ENCODE results near the gene CRCP.
"Not testable (repeated sequence)": the region's sequence is repeated elsewhere in the genome, so short reads cannot be mapped to it uniquely, and the experiment has no call there.

CRCP gene

DNA sequence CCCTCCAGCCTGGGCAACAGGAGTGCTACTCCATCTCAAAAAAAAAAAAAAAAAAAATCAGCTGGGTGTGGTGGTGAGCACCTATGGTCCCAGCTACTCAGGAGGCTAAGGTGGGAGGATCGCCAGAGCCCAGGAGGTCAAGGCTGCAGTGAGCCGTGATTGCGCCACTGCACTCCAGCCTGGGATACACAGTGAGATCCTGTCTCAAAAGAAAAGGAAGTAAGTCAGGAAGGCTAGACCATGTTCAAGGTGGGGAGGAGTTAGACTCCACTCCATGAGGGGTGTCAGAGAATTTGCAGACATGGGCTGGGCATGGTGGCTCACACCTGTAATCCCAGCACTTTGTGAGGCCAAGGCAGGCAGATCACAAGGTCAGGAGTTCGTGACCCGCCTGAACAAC lies 6.2 kb upstream of the CRCP start:
- DNase-seq (ENCODE audit: low read depth), result not testable (repeated sequence)

DNA sequence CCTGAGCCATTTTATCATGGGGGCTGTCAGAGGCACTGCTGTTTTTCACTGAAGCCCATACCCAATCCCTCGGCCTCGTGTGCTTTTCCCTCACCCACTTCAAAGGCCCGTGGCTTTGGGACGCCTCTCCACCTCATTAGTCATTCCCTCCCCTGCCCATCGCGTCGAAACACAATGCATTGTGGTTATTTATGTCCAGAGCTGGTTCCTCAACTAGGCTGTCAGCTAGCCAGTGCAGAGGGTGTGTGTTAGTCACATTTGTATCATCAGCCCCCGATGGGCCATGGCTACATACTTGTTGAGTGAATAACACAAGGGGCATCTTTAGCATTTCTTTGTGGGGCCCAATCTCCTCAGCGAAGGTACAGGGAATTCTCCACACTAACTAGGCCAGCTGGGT lies 3.8 kb upstream of the CRCP start:
- DNase-seq (ENCODE audit: low read depth), result no peak

DNA sequence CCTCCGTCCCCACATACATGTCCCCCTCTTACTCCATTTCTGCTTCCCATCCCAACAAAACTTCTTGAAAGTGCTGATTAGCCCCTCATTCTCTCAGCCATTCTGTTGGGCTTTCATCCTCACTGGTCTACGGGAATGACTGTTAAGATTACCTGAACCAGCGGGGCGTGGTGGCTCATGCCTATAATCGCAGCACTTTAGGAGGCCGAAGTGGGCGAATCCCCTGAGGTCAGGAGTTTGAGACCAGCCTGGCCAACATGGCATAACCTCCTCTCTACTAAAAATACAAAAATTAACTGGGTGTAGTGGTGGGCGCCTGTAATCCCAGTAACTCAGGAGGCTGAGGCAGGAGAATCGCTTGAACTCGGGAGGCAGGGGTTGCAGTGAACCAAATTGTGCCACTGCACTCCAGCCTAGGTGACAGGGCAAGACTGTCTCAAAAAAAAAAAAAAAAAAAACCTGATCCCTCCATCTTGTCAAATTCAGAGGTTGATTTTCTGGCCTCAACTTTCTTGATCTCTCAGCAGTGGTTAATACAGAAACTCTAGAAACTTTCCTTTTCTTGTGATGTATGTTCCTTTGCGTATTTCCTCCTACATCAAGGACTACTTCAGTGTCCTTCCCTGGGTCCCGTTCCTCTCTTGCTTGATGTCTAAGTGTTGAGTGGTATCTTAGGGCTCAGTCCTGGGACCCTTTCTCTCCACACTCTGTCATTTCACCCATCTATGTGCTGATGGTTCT lies 2.2 kb downstream of the CRCP start:
- DNase-seq (ENCODE audit: low read depth), result not testable (repeated sequence)

DNA sequence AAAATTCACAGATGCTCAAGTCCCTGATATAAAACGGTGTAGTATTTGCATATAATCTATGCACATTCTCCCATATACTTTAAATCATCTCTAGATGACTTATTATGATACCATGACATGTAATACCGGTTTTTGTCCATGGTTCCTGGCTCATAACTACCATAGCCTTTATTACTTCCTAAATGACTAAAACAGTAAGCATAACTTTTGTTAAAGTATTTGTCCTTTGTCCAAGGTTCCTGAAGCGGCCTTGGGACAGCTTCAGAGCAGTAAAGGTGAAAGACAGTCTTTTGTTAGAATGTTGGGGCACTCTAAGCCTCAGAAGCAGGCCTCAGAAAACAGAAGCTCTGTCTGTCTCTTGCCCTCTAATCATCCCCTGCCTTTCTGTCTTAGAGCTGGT lies 4.0 kb downstream of the CRCP start:
- DNase-seq (ENCODE audit: low read depth), result no peak

DNA sequence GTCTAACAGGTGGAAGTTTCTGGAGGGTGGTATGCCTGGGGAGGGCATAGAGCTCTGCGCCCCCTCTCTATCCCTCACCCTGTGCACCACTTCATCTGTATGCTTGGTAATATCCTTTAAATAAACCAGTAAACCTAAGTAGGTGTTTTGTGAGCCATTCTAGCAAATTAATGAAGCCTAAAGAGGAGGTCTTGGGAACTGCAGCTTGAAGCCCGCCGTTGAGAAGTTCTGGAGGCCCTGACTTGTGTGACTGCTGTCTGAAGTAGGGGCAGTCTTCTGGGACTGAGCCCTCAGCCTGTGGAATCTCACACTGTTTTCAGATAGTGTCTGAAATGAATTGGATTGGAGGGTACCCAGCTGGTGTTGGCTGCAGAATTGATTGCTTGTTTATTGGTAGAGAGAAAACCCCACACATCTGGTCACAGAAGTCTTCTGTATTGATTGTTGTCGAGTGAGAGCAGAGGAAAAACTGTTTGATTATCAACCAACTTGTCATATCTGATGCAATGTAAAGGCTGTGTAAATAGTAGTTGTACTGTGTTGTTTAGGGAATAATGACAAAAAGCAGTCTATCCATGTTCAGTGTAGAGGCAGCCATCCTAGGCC lies 4.7 kb downstream of the CRCP start:
- DNase-seq (ENCODE audit: low read depth), result no peak

DNA sequence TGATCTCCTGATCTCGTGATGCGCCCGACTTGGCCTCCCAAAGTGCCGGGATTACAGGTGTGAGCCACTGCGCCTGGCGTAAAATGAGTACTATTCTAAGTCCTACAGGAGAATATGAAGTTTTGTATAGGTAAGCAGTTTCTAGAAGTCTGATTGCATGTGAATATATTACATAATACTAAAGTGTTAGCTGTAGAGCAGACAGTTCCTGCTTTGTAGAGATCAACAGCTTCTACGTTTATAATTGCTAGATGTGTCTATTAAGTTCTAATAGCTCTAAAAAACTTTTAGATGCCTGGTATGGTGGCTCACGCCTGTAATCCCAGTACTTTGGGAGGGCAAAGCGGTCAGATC lies 8.5 kb downstream of the CRCP start:
- no peak for DNase-seq (ENCODE audit: low read depth)

DNA sequence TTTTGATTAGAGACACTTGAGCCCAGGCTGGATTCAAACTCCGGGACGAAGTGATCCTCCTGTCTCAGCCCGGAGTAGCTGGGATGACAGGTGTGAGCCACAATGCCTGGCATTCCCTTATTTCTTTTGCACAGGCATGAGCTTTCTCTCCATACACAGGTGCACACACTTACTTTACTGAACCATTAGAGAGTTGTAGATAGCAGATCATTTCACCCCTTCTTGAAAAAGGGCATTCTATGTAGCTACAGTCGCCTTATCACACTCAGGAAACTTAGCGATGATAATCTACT lies 9.9 kb downstream of the CRCP start:
- not testable (repeated sequence) for DNase-seq (ENCODE audit: low read depth)

DNA sequence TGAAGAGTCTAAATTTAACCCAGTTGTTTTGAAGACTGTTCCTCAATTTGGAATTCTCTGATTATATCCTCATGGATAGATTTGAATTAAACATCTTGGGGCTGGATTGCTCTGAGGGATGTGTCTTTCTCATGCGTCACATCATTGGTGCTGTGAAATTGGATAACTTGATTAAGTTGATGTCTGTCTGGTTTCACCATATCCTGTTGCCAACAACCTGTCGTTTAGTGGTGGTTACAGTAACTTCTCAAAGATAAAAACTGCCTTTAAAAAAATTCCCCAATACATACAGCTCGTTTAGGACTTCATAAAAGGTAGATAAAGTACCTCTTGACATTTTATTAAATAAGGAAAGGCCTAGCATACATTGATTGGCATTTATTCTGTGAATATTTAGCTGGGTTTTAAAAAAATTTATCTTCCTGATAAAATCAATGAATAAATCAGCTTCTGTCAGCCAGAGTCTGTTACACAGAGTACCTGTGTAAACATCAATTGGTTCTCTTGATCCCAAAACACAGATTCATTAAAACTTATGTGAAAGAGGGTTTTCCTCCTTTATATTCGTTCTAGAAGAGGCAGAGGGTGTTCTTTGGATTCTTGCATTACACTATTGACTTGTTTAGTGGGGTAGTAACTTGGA lies 10.5 kb downstream of the CRCP start:
- DNase-seq (ENCODE audit: low read depth), result no peak

DNA sequence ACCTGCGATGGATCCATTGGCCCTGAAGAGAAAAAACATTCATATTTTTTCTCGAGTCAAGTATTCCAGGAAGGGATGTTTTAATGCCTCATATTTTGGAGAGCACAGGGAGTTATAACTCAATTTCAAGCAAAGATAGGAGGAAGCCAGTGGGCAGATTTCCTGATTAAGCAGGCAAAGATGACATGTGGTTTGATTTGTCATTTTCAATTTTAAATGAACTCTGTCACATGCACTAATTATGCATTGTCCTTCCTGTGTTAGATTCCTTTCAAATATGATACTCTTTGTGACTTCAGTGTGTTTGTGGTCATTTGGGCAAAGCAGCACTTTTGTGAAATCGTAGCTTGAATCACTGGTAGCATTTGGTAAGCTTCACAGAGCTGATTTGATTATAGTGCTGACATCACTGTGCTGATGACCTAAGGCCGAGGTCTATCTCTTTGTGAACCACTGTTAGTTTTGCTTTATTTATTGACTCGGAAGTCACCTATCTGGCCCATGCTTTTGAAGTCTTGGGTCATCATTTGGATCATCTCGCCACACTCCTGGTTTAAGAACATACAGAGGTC lies 11.2 kb downstream of the CRCP start:
- not testable (repeated sequence) for DNase-seq (ENCODE audit: low read depth)

DNA sequence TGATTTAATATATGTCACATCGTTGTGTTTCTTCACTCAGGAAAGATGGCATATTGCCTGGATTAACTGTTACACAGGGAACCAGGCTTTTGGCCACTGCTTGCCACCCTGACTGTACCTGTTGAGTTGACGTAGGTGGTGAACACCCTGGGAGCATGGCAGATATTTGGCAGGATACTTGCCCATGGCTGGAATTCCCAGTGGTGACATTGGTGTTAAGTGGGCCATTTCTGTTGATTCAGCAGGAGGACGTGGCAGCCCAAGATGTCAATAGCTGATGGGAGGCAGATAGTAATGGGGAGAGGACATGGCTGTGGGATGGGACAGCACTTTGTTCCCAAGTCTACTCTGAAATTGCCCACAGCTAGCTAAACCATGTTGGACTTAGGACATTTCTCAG lies 12.5 kb downstream of the CRCP start:
- not testable (repeated sequence) for DNase-seq (ENCODE audit: low read depth)

DNA sequence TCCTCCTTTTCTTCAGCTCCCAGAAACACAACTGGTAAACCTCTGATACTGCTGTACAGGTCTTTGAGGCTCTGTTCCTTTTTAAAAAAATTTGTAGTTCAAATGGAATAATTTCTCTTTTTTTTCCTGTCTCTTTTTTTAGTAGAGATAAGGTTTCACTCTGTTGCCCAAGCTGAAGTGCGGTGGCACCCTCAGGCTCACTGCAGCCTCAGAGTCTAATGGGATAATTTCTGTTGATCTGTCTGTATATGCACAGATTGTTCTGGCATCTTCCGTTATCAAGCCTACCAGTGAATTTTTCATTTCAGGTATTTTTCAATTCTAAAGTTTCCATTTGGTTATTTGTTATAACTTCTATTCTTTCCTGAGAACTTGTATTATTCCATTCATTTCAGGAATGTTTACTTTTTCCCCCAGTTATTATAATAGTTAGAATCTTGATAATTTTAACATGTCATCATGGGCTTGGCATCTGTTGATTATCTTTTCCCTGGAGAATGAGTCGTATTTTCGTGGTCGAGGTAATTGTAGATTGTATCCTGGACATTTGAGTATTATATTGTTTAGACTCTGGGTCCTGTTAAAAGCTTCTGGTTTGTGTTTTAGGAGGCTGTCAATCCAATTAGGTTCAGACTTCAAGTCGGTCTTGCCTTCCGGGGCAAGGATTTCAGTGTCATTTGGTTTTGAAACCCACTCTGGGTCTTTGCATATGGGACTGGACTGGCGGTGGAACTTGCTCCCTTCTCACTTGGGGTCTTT lies 24.5 kb downstream of the CRCP start:
- no peak for DNase-seq (ENCODE audit: low read depth)

DNA sequence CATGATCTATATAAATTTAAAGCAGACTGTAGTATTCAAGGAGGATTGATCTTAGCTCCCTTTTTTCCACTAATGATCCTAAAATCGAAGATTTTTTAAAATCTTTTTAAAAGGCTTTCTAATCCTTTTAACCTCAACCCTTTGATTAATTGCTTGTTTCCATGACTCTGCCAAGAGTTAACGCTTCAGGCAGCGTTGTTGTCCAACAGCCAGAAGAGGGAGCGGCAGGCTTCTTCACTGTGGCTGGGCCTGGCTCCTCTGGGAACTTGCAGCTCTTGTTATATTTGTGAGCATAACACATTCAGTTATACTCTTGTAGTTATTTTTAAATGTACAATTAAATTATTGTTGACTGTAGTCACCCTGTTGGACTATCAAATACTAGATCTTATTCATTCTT lies 26.3 kb downstream of the CRCP start:
- no peak for DNase-seq (ENCODE audit: low read depth)

DNA sequence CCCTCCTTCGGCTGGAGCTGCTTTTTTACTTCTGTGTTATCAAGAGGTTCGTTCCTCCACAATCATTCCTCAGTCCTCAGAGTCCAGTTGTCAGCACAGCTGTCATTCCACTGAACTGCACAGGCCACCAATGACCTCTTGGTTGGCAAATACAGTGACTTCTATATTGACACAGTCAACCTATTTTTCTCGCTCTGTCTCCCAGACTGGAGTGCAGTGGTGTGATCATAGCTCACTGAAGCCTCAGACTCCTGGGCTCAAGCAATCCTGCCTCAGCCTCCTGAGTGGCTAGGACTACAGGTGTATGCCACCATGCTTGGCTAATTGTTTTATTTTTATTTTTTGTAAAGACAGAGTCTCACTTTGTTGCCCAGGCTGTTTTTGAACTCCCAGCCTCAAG lies 27.7 kb downstream of the CRCP start:
- DNase-seq (ENCODE audit: low read depth), result no peak

DNA sequence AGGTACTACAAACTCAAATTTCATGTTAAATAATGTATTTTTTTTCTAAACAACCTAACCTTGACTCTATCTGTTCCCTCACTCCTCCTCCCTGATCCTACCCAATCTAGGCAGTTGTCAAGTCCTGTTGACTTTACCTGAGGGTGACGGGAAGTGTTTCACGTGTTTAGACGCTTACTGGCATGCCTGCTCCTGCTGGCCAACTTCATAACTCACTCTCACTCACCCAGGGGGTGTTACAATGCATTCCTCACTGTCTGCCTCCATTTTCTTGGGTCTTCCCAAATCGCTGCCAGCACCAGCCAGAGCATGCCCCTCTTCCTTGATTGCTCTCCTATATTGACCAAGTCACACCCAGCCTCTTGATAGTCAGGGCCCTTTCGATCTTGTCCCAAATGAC lies 28.3 kb downstream of the CRCP start:
- no peak for DNase-seq (ENCODE audit: low read depth)

DNA sequence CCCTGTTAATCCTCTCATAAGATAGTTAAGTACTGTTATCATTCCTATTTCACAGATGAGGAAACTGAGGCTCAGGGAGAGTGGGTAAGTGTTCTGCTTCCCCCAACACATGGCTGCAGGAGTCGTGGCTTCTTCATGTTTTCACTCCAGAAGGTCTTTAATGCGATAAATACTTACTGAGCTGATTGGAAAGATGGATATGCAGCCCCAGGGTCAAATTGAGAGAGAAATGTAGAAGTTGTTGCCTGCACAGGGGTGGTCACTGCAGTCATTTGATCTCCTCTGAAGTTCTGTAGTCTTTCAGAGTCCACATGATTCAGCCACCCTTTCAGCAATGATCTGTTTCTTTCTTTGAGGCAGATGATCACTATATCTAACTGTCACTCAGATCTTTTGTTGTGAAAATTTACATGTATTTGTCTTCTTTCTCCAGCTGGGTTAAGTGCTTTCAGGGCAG lies 29.3 kb downstream of the CRCP start:
- DNase-seq (ENCODE audit: low read depth), result no peak

DNA sequence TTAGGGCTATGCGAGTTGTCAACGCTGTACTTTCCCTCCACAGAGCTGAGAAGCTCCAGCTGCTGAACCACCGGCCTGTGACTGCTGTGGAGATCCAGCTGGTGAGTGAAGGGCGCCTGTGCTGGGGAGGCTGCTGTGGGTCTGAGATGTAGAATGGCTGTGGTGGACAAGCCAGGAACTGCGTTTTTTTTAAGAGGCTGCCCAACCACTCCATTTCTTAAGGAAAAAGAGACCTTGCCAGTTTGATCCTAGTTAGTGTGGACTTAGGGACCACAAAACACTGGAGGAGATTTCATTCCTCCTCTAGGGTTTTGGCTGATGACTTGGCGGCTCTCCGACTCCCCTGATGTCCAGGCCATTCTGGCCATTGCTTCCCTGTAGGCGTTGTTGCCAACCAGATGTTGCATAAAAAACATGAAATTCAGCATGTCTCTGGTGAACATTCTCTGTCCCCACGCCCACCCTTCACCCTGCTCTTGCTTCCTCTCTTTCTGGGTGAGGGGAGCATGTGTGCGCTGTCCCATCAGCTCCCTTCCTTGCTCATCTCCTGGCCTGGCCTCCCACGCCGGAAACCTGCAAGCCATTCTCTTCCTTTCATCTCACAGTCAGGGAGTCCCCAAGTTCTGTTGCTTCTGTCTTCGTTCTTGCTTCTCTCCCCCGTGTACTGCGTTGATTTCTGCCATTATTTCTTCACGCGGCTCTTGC lies 30.9 kb downstream of the CRCP start:
- no peak for DNase-seq (ENCODE audit: low read depth)

DNA sequence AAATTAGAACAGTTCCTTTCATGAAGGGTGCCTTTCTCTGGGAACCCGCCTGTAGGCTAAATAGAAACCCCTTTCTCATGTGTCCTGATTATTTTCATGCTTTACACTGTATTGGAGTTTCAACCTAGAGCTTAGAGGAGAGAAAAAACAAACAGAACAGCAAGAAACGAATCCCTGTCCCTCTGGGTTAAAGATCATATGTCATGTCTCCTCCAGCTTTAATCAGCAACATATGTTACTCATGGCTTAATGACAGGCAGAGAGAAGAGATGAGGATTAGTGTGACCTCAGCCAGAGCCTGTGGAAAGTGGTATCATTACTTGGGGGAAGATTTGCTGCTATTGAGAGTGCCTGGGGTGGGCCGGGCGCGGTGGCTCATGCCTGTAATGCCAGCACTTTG lies 32.1 kb downstream of the CRCP start:
- DNase-seq (ENCODE audit: low read depth), result no peak

DNA sequence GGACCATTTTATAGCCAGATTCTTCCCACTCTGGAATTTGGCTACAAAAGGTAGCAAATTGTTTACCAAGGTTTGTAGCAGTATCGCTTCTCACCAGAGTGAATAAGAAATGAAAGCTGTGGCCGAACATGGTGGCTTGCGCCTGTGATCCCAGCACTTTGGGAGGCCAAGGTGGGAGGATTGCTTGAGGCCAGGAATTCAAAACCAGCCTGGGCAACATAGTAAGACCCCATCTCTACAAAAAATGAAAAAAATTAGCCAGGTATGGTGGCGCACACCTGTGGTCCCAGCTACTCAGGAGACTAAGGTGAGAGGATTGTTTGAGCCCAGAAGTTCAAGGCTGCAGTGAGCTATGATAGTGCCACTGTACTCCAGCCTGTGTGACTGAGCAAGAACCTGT lies 33.0 kb downstream of the CRCP start:
- not testable (repeated sequence) for DNase-seq (ENCODE audit: low read depth)

DNA sequence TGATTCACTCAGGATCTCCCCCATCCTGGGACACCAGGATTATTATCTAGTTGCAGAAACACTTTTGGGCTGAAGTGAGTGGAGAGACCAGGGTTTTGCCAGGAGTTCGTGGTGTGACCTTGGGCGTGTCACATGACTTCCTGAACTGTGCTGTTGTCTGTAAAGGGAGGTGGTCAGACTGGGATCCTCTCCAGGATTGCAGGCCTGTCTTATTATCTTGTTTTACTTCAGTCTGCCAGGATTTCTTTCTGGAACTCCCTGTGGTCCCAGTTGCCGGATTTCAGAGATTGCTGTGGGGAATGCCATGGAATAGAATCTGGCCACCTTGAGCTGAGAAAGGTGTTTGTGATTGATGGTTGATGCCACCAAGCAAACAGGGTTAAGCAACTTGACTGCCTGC lies 35.8 kb downstream of the CRCP start:
- no peak for DNase-seq (ENCODE audit: low read depth)

DNA sequence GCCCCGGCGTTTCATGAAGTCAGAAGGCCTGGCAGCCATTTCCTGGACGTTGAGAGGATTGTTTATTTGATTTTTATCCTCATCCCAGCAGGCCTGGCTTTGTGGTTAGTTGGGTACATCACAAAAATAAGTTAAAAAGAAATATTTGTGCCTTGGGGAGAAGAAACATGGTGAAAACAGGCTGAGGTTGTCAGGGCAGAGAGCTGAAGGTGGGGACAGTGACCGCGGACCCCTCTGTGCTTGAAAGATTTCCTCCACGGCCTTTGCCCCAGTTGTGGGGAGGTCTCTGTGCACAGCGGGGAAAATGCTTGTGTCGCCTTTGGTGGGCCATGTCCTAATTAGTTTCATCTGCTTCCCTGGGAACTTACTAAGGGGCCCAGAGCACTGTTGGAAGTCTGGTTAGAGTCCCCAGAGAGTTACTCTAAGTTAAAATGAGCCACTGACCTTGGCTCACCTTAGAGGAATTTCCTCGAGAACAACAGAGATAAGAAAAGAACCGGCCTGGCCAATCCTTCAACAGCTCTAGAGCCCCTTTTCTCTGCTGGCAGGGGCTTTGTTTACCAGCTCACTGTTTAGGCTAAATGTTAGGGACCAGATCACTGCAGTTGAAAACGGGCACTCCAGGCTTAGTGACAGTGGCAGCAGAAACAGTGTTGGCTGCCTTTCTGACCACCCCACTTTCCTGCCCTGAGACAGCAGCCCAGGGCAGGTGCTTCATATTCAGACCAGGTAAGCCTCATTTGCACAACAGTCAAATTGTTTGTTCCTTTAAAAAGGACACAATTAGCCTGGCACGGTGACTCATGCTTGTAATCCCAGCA lies 37.9 kb downstream of the CRCP start:
- no peak for DNase-seq (ENCODE audit: low read depth)

DNA sequence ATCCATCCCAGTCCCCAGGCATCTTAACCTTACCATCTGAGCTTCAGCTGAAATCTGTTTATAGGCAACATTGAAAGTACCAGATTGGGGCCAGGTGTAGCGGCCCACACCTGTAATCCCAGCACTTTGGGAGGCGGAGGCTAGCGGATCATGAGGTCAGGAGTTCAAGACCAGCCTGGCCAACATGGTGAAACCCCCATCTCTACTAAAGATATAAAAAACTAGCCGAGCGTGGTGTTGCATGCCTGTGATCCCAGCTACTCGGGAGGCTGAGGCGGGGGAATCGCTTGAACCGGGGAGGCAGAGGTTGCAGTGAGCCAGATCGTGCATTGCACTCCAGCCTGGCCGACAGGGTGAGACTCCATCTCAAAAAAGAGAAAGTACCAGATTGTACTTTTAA lies 39.0 kb downstream of the CRCP start:
- no peak for DNase-seq (ENCODE audit: low read depth)

Data from stimulated activated CD8-positive, alpha-beta memory T cell treated with anti-CD3 and anti-CD28 coated beads, Interleukin-12 subunit alpha, Interleukin-12 subunit beta, amount 100 ng/mL, for 1 hour (primary cell).